Bronchial epithelial cell (primary cell): Measurements from ENCODE around the gene ZNF708. TPM values are rescaled to one million over a fixed set of nuclear protein-coding genes. Genes with fewer than 3 reads are reported as not detected.
"Not testable (repeated sequence)": the region's sequence is repeated elsewhere in the genome, so short reads cannot be mapped to it uniquely, and the experiment has no call there.

Experiments
- DNase-seq: peaks from one replicate; pipeline ENCODE4 v3.0.0-alpha.2; 2010; ENCODE audit warnings: low read depth
- FAIRE-seq: peaks from 2 replicates; lab custom pipeline; 2011; peaks lifted over from hg19 to GRCh38; lab: Jason Lieb, UNC
- H3K27me3 ChIP-seq: 2 replicates; pipeline ENCODE4 v1.5.1; 2011; ENCODE audit warnings: low read length; ENCODE audit not compliant: control insufficient read depth, insufficient read depth
- H3K36me3 ChIP-seq: 2 replicates; pipeline ENCODE4 v1.5.1; 2011; ENCODE audit warnings: low read length; ENCODE audit not compliant: control insufficient read depth, insufficient read depth
- H3K4me3 ChIP-seq: 2 replicates; pipeline ENCODE4 v1.5.1; 2011; ENCODE audit warnings: mild to moderate bottlenecking, low read depth, low read length, control low read depth
- CTCF ChIP-seq: IDR thresholded peaks from 2 replicates; pipeline ENCODE4 v1.5.1; 2011; ENCODE audit warnings: mild to moderate bottlenecking, moderate library complexity, low read length, control low read depth, inconsistent platforms; ENCODE audit not compliant: insufficient read depth, severe bottlenecking
- total RNA-seq: library from RNA; depleted of rRNA; stranded (reverse); fragments of >200 nt; gene quantifications from 2 replicates; pipeline ENCODE4 v1.2.1, GENCODE V29; 2014

The ZNF708 gene
- total RNA-seq = 3.4 and 4.0 TPM in 2 replicates

DNA sequence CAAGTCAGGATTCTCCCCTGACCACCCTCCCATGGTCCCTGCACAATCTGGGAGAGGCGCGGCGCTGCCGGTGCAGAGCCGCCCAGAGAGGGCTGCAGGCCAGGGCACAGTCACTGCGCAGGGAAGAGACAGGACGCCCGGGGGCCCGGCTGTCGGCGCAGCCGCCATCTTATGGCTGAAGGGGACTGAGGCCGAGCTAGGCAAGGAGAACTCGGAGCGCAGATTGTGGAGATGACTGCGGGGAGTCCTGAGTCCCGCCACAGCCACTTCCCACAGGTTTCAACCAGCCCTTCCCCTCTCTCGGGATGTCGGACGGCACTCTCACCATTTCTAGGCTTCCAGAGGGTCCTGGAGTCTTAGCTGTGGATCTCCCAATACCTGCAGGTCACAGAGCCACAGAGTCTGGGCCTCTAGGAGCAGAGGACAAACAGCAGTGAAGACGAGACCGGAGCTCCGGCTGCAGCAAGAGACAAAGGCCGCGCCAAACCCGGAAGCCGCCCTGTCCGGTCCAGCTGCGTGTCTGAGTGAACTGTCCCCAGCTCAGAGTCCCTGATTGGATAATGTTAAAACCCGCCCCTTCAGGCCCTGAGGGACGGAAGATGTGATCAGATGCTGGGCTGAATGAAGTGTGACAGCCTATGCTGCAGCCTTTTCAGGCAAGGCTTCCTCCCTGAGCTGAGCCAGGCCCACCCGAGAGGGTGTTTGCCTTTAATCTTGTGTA lies at the start of gene ZNF708:
Gene ZNF708 (minus strand): TSS at position 526 of the 721 bp plus-strand sequence. CDS start 198 bp downstream, at position 328.
- H3K4me3 ChIP-seq = peak within 1 kb of the TSS; percentile 73
- H3K27me3 ChIP-seq = no peaks in the 10 kb centered on the region
- no peak for FAIRE-seq
- DNase-seq = peak; percentile 81
- no peaks in the 10 kb centered on the region for H3K36me3 ChIP-seq
- no peak for TF ChIP-seq CTCF

DNA sequence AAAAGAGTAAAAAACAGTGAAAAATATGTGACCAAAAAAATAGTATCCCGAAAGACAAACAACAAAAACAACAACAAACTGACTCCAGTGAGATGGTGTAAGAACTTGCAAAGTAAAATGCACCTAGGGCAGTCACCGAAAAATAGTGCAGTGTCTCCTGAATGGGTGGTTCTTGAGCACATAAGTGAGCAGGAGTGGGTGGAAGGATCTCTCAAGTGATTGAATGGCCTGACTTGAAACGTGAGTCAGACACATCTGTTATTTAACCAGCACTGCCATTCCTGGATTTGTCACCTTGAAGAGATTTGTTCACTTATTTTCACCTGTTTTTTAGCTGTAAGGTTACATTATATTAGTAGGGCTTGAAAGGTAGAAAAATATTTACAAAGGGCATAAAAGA lies 33.1 kb upstream of the ZNF708 start:
- Histone ChIP-seq H3K36me3 (no peaks in the 10 kb centered on the region), H3K4me3 (no peak overlapping the region), H3K27me3 (no peaks in the 10 kb centered on the region)
- no peak for DNase-seq
- no peak for TF ChIP-seq CTCF
- no peak for FAIRE-seq

- peak; percentile 3 for TF ChIP-seq CTCF
- Histone ChIP-seq H3K27me3 (no peaks in the 10 kb centered on the region), H3K4me3 (peak within 1 kb of the TSS; percentile 60), H3K36me3 (no peaks in the 10 kb centered on the region)
- peak; percentile 90 for DNase-seq
- no peak for FAIRE-seq
Observed at GRCh38 chr19:21358768-21359451, 29.7 kb upstream of the ZNF708 start, which contains the start of gene ZNF738. Gene ZNF738, plus strand, starts transcription at chr19:21359000. Its CDS starts 141 bp downstream, at chr19:21359141.

- no peak for TF ChIP-seq CTCF
- Histone ChIP-seq H3K4me3 (no peak overlapping the region), H3K27me3 (no peaks in the 10 kb centered on the region), H3K36me3 (no peaks in the 10 kb centered on the region)
- DNase-seq (no peak), FAIRE-seq (no peak)
Observed at GRCh38 chr19:21352830-21353229, 23.6 kb upstream of the ZNF708 start.

- DNase-seq, H3K4me3 ChIP-seq, H3K36me3 ChIP-seq, H3K27me3 ChIP-seq, FAIRE-seq: not testable (repeated sequence)
Observed at GRCh38 chr19:21344841-21345240, 15.6 kb upstream of the ZNF708 start.

DNA sequence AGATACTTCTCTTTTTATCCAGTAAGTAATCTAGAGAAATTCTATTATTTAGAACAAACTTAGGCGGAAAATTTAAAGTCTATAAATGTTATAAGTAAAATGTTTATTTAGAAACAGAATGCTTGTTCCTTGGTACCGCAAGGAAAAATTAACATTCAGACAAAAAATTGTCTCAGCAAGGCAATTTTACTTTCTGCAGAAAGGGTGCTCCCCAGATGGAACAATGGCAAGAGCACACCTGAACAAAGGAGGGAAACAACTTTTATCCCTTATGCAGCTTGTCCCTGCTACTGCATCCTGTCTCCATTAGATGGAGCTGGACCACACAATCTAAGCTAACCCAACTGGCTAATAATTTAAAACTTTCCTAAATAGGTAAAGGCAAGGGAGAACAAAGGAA lies 6.5 kb upstream of the ZNF708 start:
- TF ChIP-seq CTCF = no peak
- no peak for FAIRE-seq
- DNase-seq = no peak
- H3K36me3 ChIP-seq = no peaks in the 10 kb centered on the region
- H3K4me3 ChIP-seq = no peak overlapping the region
- no peaks in the 10 kb centered on the region for H3K27me3 ChIP-seq
